Endothelial cell of umbilical vein (primary cell): ENCODE results near the gene ATP5ME. TPM values are rescaled to one million over a fixed set of nuclear protein-coding genes. Genes with fewer than 3 reads are reported as not detected.

ENCODE experiments used
- BruUV-seq: library from RNA; stranded (reverse); fragments of 400-500 nt; replicated peaks from 2 replicates; lab custom pipeline; 2021; lab: Mats Ljungman, UMichigan
- CTCF ChIA-PET: fragments of 300-600, 350-600 bp; sonication (Branson Sonifier 250); formaldehyde crosslinking; loops from one replicate; lab custom pipeline; 2021; ENCODE audit warnings: antibody characterized with exemption, inconsistent platforms; lab: Charles Lee
- POLR2A ChIA-PET: fragments of 300-600, 350-600 bp; sonication (Branson Sonifier 250); formaldehyde crosslinking; loops from one replicate; lab custom pipeline; 2021; ENCODE audit warnings: antibody characterized with exemption, inconsistent platforms; lab: Charles Lee
- DNase-seq: peaks from one replicate; pipeline ENCODE4 v3.0.0-alpha.2; 2011; ENCODE audit warnings: low read depth, low spot score
- FAIRE-seq: peaks from 2 replicates; lab custom pipeline; 2011; peaks lifted over from hg19 to GRCh38; lab: Jason Lieb, UNC
- H2AFZ ChIP-seq: 2 replicates; pipeline ENCODE4 v1.6.0; 2012; ENCODE audit warnings: low read depth, low read length, control low read depth, inconsistent platforms
- H3K27ac ChIP-seq: 2 replicates; pipeline ENCODE4 v1.5.1; 2011; ENCODE audit warnings: low read depth, mild to moderate bottlenecking, control low read depth, low read length, moderate library complexity; ENCODE audit not compliant: insufficient read depth
- H3K27me3 ChIP-seq, 2 experiments: 2 replicates each; pipeline versions ENCODE4 v1.6.0 to v1.6.1; 2011; ENCODE audit warnings: low read length in 2 of 2, mixed read lengths in 1 of 2; ENCODE audit not compliant: control insufficient read depth in 2 of 2, insufficient read depth in 2 of 2
- H3K36me3 ChIP-seq, 2 experiments: 2 replicates in 1 of 2; 3 replicates in 1 of 2; pipeline ENCODE4 v1.5.1; 2011; ENCODE audit warnings: low read length in 2 of 2, mild to moderate bottlenecking in 1 of 2, moderate library complexity in 1 of 2; ENCODE audit not compliant: control insufficient read depth in 2 of 2, insufficient read depth in 2 of 2; ENCODE audit errors: extremely low read depth in 1 of 2
- H3K4me1 ChIP-seq: 3 replicates; pipeline ENCODE4 v1.5.1; 2011; ENCODE audit warnings: mild to moderate bottlenecking, low read length; ENCODE audit not compliant: control insufficient read depth, insufficient read depth; ENCODE audit errors: extremely low read depth
- H3K4me2 ChIP-seq: 2 replicates; pipeline ENCODE4 v1.6.1; 2011; ENCODE audit warnings: low read length, control low read depth, mixed read lengths; ENCODE audit not compliant: insufficient read depth
- H3K4me3 ChIP-seq, 3 experiments: fragments of 200-600 bp in 1 of 3; sonication (generic), shearing (Covaris generic) in 1 of 3; replicated peaks in 1 of 3; 2 replicates each; pipeline ENCODE4 v1.5.1; 2011 to 2016; ENCODE audit warnings: control low read depth in 3 of 3, low read length in 3 of 3, mild to moderate bottlenecking in 2 of 3, inconsistent platforms in 1 of 3, low read depth in 1 of 3, moderate library complexity in 1 of 3; ENCODE audit not compliant: insufficient read depth in 1 of 3
- H3K79me2 ChIP-seq: 2 replicates; pipeline ENCODE4 v1.6.0; 2012; ENCODE audit warnings: low read length, inconsistent platforms; ENCODE audit not compliant: control insufficient read depth, insufficient read depth
- H3K9ac ChIP-seq: replicated peaks from 2 replicates; pipeline ENCODE3; 2011; ENCODE audit warnings: low read length, control low read depth; ENCODE audit not compliant: insufficient read depth; ENCODE audit errors: extremely low read depth
- H3K9me1 ChIP-seq: replicated peaks from 3 replicates; pipeline ENCODE4 v1.6.0; 2011; ENCODE audit warnings: mild to moderate bottlenecking, low read length; ENCODE audit not compliant: control insufficient read depth, insufficient read depth; ENCODE audit errors: extremely low read depth
- H3K9me3 ChIP-seq: replicated peaks from 2 replicates; pipeline ENCODE4 v1.5.1; 2012; ENCODE audit warnings: low read length, inconsistent platforms; ENCODE audit not compliant: control insufficient read depth, insufficient read depth
- H4K20me1 ChIP-seq: replicated peaks from 2 replicates; pipeline ENCODE3; 2011; ENCODE audit warnings: mild to moderate bottlenecking, low read length; ENCODE audit not compliant: control insufficient read depth, insufficient read depth; ENCODE audit errors: extremely low read depth
- CTCF ChIP-seq, 2 donors: IDR thresholded peaks; 1 replicate in 1 of 2; 2 replicates in 1 of 2; pipeline ENCODE4 v1.5.1; 2011; ENCODE audit warnings: low read length in 2 of 2, mild to moderate bottlenecking in 2 of 2, moderate library complexity in 2 of 2, control low read depth in 1 of 2, inconsistent platforms in 1 of 2, low read depth in 1 of 2; ENCODE audit not compliant: insufficient read depth in 1 of 2; ENCODE audit errors: extremely low read depth in 1 of 2
- EZH2 ChIP-seq: IDR thresholded peaks from 2 replicates; pipeline ENCODE4 v1.6.1; 2012; ENCODE audit warnings: borderline replicate concordance, low read depth, mild to moderate bottlenecking, moderate library complexity, low read length, inconsistent platforms; ENCODE audit not compliant: severe bottlenecking
- FOS ChIP-seq: IDR thresholded peaks from 2 replicates; pipeline ENCODE4 v1.6.1; 2011; ENCODE audit warnings: mild to moderate bottlenecking, low read length, moderate library complexity, borderline replicate concordance; ENCODE audit not compliant: insufficient read depth
- GATA2 ChIP-seq: IDR thresholded peaks from 2 replicates; pipeline ENCODE4 v1.7.0; 2011; ENCODE audit warnings: low read depth, mild to moderate bottlenecking, moderate library complexity, mixed read lengths, low read length; ENCODE audit not compliant: insufficient read length, insufficient read depth
- JUN ChIP-seq: IDR thresholded peaks from 2 replicates; pipeline ENCODE4 v1.6.1; 2011; ENCODE audit warnings: borderline replicate concordance, low read depth; ENCODE audit not compliant: insufficient read length, insufficient read depth
- MAX ChIP-seq: IDR thresholded peaks from 2 replicates; pipeline ENCODE4 v1.6.1; 2011; ENCODE audit not compliant: insufficient read depth, insufficient read length
- MYC ChIP-seq: IDR thresholded peaks from one replicate; pipeline ENCODE4 v1.6.1; 2011; ENCODE audit warnings: mild to moderate bottlenecking, low read depth, low read length
- POLR2A ChIP-seq: IDR thresholded peaks from 2 replicates; pipeline ENCODE4 v1.6.1; 2012; ENCODE audit warnings: low read depth, mild to moderate bottlenecking, control low read depth, low read length
- POLR2AphosphoS5 ChIP-seq: IDR thresholded peaks from 2 replicates; pipeline ENCODE4 v1.6.1; 2012; ENCODE audit warnings: low read depth, mild to moderate bottlenecking, control low read depth, low read length, moderate library complexity; ENCODE audit not compliant: insufficient read depth
- dilution Hi-C: fragments of 300-500 bp; cut with MboI; formaldehyde crosslinking; loops from one replicate; pipeline ENCODE4 v1.15.0; 2019; ENCODE audit warnings: low sequenced_read_pairs; ENCODE audit not compliant: extremely low pct_ligation_motif_present
- intact Hi-C: fragments of 100-400 bp; cut with micrococcal nuclease; formaldehyde crosslinking; loops from one replicate; pipeline ENCODE4 v1.10.0; 2022
- polyA plus RNA-seq, 4 experiments: library from polyadenylated mRNA; depleted of rRNA in 3 of 4; stranded (reverse) in 3 of 4; unstranded in 1 of 4; fragments of >200 nt; gene quantifications; 2 replicates each; pipeline versions ENCODE4 v1.2.1 to v1.2.3, GENCODE V29; 2011 to 2012; ENCODE audit warnings: missing spikeins in 1 of 4
- total RNA-seq: library from RNA; stranded (reverse); gene quantifications from 2 replicates; pipeline ENCODE4 v1.2.3, GENCODE V29; 2021

ATP5ME gene
- total and polyA plus RNA-seq, 2 donors (not counting 3 experiments of a cell fraction or from before 2014, with no cell fraction given): 303 to 304 TPM

- FAIRE-seq (no peak), DNase-seq (no peak)
- H3K4me3 ChIP-seq: no peak overlapping the region
- H2AFZ ChIP-seq: no peak overlapping the region
- H3K9me1 ChIP-seq: no peaks in the 10 kb centered on the region
- H3K9ac ChIP-seq: no peak overlapping the region
- H3K9me3 ChIP-seq: no peaks in the 10 kb centered on the region
- TF ChIP-seq FOS: no peak
- no peak for TF ChIP-seq GATA2
- no TSS peak for BruUV-seq
- ChIA-PET CTCF (interaction anchor here (2.1 kb wide), 1 partner anchor 31 kb away, joined by 7 read pairs; no protein-coding TSS in a partner anchor), POLR2A (no interaction called here)
- H3K27ac ChIP-seq: no peak overlapping the region
- H4K20me1 ChIP-seq: peaks cover 8% of the 10 kb centered on the region
- H3K4me2 ChIP-seq: no peak overlapping the region
- dilution Hi-C loops (no loop called here), intact Hi-C loops (no loop called here)
- peaks cover 2 to 9% of the 10 kb centered on the region in 2 experiments for H3K36me3 ChIP-seq
- H3K27me3 ChIP-seq: no peaks in the 10 kb centered on the region
- peaks cover 89% of the 10 kb centered on the region for H3K79me2 ChIP-seq
- peaks cover 14% of the 10 kb centered on the region for H3K4me1 ChIP-seq
Measured at GRCh38 chr4:710916-711315, 36.8 kb upstream of the ATP5ME start.

GRCh38 chr4:710116-710515 is 36.0 kb upstream of the ATP5ME start:
- H3K9ac ChIP-seq: no peak overlapping the region
- H3K27ac ChIP-seq: no peak overlapping the region
- TF ChIP-seq GATA2 (no peak), EZH2 (no peak), CTCF (IDR thresholded peaks at IDR 0.05; ENCODE audit: extremely low read depth in 1 of 2, insufficient read depth in 1 of 2, low read depth in 1 of 2, low read length in 2 of 2) (no peak), MAX (no peak), FOS (no peak), POLR2A (no peak), MYC (no peak), POLR2AphosphoS5 (no peak), JUN (no peak)
- no peak overlapping the region for H2AFZ ChIP-seq
- H3K79me2 ChIP-seq: peaks cover 85% of the 10 kb centered on the region
- peaks cover 2 to 9% of the 10 kb centered on the region in 2 experiments for H3K36me3 ChIP-seq
- no peak overlapping the region for H3K4me3 ChIP-seq
- intact Hi-C loops: no loop called here
- no peak for DNase-seq
- H4K20me1 ChIP-seq: peaks cover 8% of the 10 kb centered on the region
- dilution Hi-C loops: no loop called here
- FAIRE-seq: no peak
- no peaks in the 10 kb centered on the region for H3K9me3 ChIP-seq
- no peaks in the 10 kb centered on the region for H3K9me1 ChIP-seq
- POLR2A ChIA-PET: no interaction called here
- no peak overlapping the region for H3K4me2 ChIP-seq
- BruUV-seq: no TSS peak
- H3K4me1 ChIP-seq: peaks cover 14% of the 10 kb centered on the region
- CTCF ChIA-PET: interaction anchor here (0.6 to 1.7 kb wide), 3 partner anchors 9 to 26 kb away, joined by 3 to 9 read pairs (median 4); no protein-coding TSS in a partner anchor
- H3K27me3 ChIP-seq: no peaks in the 10 kb centered on the region
